Neuronal stem cell (in vitro differentiated cells): ENCODE results near the gene PEF1.

Source experiments
- DNase-seq: peaks from one replicate; pipeline ENCODE4 v3.0.0-alpha.2; 2013; ENCODE audit warnings: low spot score
- H2AFZ ChIP-seq: one replicate; pipeline ENCODE4 v1.6.1; 2013; ENCODE audit warnings: mild to moderate bottlenecking, low read length, inconsistent platforms
- H2AK5ac ChIP-seq: 2 replicates; pipeline ENCODE4 v1.6.1; 2013; ENCODE audit warnings: low read depth, mild to moderate bottlenecking, inconsistent platforms, low read length, moderate library complexity, mixed read lengths
- H2BK120ac ChIP-seq: 2 replicates; pipeline ENCODE4 v1.6.1; 2013; ENCODE audit warnings: low read depth, mild to moderate bottlenecking, inconsistent platforms, low read length, moderate library complexity, mixed read lengths
- H2BK12ac ChIP-seq: one replicate; pipeline ENCODE4 v1.6.1; 2013; ENCODE audit warnings: low read length, inconsistent platforms
- H2BK15ac ChIP-seq: 2 replicates; pipeline ENCODE4 v1.6.1; 2013; ENCODE audit warnings: mild to moderate bottlenecking, low read length, inconsistent platforms, mixed read lengths
- H2BK5ac ChIP-seq: one replicate; pipeline ENCODE4 v1.6.1; 2013; ENCODE audit warnings: inconsistent platforms, mild to moderate bottlenecking, low read length, moderate library complexity
- H3K14ac ChIP-seq: one replicate; pipeline ENCODE4 v1.6.1; 2013; ENCODE audit warnings: low read length, inconsistent platforms
- H3K18ac ChIP-seq: 2 replicates; pipeline ENCODE4 v1.6.1; 2013; ENCODE audit warnings: low read length, inconsistent platforms
- H3K23ac ChIP-seq: 2 replicates; pipeline ENCODE4 v1.6.1; 2013; ENCODE audit warnings: low read depth, mild to moderate bottlenecking, mixed read lengths, low read length, inconsistent platforms; ENCODE audit not compliant: poor library complexity
- H3K27ac ChIP-seq: replicated peaks from 3 replicates; pipeline ENCODE4 v1.5.1; 2013; ENCODE audit warnings: low read length, inconsistent platforms
- H3K27me3 ChIP-seq, 3 experiments: 2 replicates each; pipeline ENCODE4 v1.6.1; 2013; ENCODE audit warnings: low read length in 3 of 3, mild to moderate bottlenecking in 2 of 3, inconsistent platforms in 1 of 3, low read depth in 1 of 3, mixed read lengths in 1 of 3, moderate library complexity in 1 of 3; ENCODE audit not compliant: control insufficient read depth in 3 of 3, insufficient read depth in 3 of 3
- H3K36me3 ChIP-seq, 2 donors: replicated peaks in 1 of 2; 2 replicates each; pipeline ENCODE4 v1.6.1; 2013; ENCODE audit warnings: low read length in 2 of 2; ENCODE audit not compliant: control insufficient read depth in 2 of 2, insufficient read depth in 2 of 2
- H3K4ac ChIP-seq: 2 replicates; pipeline ENCODE4 v1.6.1; 2013; ENCODE audit warnings: inconsistent platforms, mild to moderate bottlenecking, low read length, moderate library complexity
- H3K4me1 ChIP-seq, 2 donors: 1 replicate in 1 of 2; 2 replicates in 1 of 2; pipeline ENCODE4 v1.6.1; 2013; ENCODE audit warnings: low read length in 2 of 2, low read depth in 1 of 2; ENCODE audit not compliant: control insufficient read depth in 2 of 2, insufficient read depth in 1 of 2
- H3K4me2 ChIP-seq: one replicate; pipeline ENCODE4 v1.6.1; 2013; ENCODE audit warnings: mild to moderate bottlenecking, low read length, inconsistent platforms; ENCODE audit not compliant: insufficient read depth, poor library complexity, severe bottlenecking
- H3K4me3 ChIP-seq, 2 donors: 2 replicates each; pipeline ENCODE4 v1.5.1; 2013; ENCODE audit warnings: low read length in 2 of 2, mild to moderate bottlenecking in 2 of 2, inconsistent platforms in 1 of 2, moderate library complexity in 1 of 2
- H3K79me1 ChIP-seq: one replicate; pipeline ENCODE4 v1.6.1; 2013; ENCODE audit warnings: low read depth, mild to moderate bottlenecking, inconsistent platforms, low read length, moderate library complexity
- H3K9ac ChIP-seq: one replicate; pipeline ENCODE4 v1.6.1; 2013; ENCODE audit warnings: mild to moderate bottlenecking, low read depth, low read length, inconsistent platforms; ENCODE audit not compliant: poor library complexity
- H3K9me3 ChIP-seq, 2 donors: replicated peaks in 1 of 2; 2 replicates each; pipeline versions ENCODE3 to v1.6.1; 2013; ENCODE audit warnings: low read length in 2 of 2, mild to moderate bottlenecking in 2 of 2, inconsistent platforms in 1 of 2, low read depth in 1 of 2, mixed read lengths in 1 of 2, moderate library complexity in 1 of 2; ENCODE audit not compliant: control insufficient read depth in 2 of 2, insufficient read depth in 1 of 2
- H4K8ac ChIP-seq: one replicate; pipeline ENCODE4 v1.6.1; 2013; ENCODE audit warnings: low read depth, mild to moderate bottlenecking, inconsistent platforms, low read length, moderate library complexity
- H4K91ac ChIP-seq: one replicate; pipeline ENCODE4 v1.6.1; 2013; ENCODE audit warnings: low read length, low read depth, mild to moderate bottlenecking, inconsistent platforms; ENCODE audit not compliant: poor library complexity
- WGBS, 2 donors: extraction: QIAGEN DNeasy Blood & Tissue Kit; methylation state at CpG; one replicate each; pipeline ENCODE4 v1.1.7; 2013; ENCODE audit warnings: missing lambda C conversion rate in 2 of 2, mixed read lengths in 1 of 2; ENCODE audit not compliant: insufficient read length in 2 of 2, insufficient replicate concordance in 1 of 2; ENCODE audit errors: extremely low coverage in 2 of 2; 5-methylcytosine and 5-hydroxymethylcytosine counted together

Gene PEF1

DNA sequence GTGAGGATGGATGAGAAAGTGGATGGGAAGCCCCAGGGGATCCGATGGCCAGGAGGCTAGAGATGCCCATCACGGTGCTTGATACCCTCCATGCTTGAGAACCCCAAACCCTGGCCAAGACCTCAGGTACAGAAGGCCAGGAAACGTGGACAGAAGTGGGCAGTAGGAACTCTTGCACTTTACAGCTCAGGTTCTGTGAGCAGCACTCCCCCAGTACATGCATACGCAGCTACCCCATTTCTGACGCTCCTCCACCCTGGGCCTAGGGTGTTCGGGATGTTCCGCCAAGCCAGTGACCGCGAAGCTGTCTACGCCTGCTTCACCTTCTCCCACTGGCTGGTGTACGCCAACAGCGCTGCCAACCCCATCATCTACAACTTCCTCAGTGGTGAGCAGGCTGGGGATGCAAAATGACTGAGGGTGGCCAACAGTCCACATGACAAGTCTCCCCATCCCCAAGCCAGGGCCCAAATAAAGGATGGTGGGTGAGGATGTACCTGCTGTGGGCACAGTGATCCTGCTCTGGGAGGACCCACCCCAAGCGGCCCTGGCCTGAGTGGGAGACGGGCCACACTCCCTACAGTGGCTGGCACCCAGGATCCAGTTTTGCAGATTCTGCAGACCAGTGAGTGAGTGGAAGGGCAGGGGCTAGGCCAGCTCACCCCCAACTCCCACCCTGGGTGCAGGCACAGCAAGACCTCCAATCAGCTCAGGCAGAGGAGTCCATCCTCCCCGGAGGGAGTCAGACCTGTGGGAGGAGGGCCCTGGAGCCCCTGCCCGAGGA lies 19.8 kb downstream of the PEF1 start:
- Histone ChIP-seq H3K27ac (no peak overlapping the region), H3K4me3 (no peak overlapping the region), H3K36me3 (peaks cover 6 to 22% of the 10 kb centered on the region in 2 donors), H3K23ac (peak overlapping the region; percentile 9), H3K27me3 (no peaks in the 10 kb centered on the region), H4K91ac (no peak overlapping the region), H3K4ac (no peak overlapping the region), H3K4me2 (no peak overlapping the region), H3K14ac (peak overlapping the region; percentile 12), H4K8ac (no peak overlapping the region), H2BK12ac (peak overlapping the region; percentile 63), H2AK5ac (no peak overlapping the region), H3K9ac (no peak overlapping the region), H2BK5ac (no peak overlapping the region), H2BK15ac (no peak overlapping the region), H3K79me1 (no peaks in the 10 kb centered on the region), H3K9me3 (no peaks in the 10 kb centered on the region), H2AFZ (no peak overlapping the region), H3K4me1 (peaks cover 8 to 14% of the 10 kb centered on the region in 2 donors), H3K18ac (peak overlapping the region; percentile 27), H2BK120ac (no peak overlapping the region)
- DNase-seq: no peak
- no CpG with 5 or more reads among the region's 16 CpGs for WGBS, 2 donors

DNA sequence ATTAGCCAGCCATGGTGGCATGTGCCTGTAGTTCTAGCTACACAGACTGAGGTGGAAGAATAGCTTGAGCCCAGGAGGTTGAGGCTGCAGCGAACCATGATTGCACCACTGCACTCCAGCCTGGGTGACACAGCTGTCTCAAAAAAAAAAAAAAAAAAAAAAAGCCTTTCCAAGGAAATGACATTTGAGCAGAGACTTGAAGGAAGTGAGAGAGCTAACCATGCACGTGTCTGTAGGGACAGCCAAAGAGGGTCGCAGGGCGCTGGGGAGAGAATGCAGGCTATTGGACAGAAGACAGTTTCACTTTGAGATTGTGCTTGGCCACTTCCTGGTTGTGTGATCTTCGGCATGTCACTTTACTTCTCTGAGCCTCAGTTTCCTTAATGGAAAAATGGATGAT lies 20.4 kb downstream of the PEF1 start:
- Histone ChIP-seq H3K27ac (no peak overlapping the region), H2AK5ac (no peak overlapping the region), H2BK15ac (no peak overlapping the region), H3K9ac (no peak overlapping the region), H3K4ac (no peak overlapping the region), H4K91ac (no peak overlapping the region), H3K4me1 (peaks cover 8 to 14% of the 10 kb centered on the region in 2 donors), H3K4me3 (no peak overlapping the region), H2BK120ac (no peak overlapping the region), H3K4me2 (no peak overlapping the region), H2AFZ (no peak overlapping the region), H3K36me3 (peaks cover 5 to 15% of the 10 kb centered on the region in 2 donors), H3K9me3 (no peaks in the 10 kb centered on the region), H4K8ac (no peak overlapping the region), H3K23ac (no peak overlapping the region), H3K14ac (no peak overlapping the region), H2BK5ac (no peak overlapping the region), H3K79me1 (no peaks in the 10 kb centered on the region), H2BK12ac (no peak overlapping the region), H3K18ac (no peak overlapping the region), H3K27me3 (peaks cover 0 to under 1% (median 0%) of the 10 kb centered on the region in 3 experiments)
- WGBS, 2 donors: no CpG with 5 or more reads among the region's 5 CpGs
- DNase-seq: no peak

DNA sequence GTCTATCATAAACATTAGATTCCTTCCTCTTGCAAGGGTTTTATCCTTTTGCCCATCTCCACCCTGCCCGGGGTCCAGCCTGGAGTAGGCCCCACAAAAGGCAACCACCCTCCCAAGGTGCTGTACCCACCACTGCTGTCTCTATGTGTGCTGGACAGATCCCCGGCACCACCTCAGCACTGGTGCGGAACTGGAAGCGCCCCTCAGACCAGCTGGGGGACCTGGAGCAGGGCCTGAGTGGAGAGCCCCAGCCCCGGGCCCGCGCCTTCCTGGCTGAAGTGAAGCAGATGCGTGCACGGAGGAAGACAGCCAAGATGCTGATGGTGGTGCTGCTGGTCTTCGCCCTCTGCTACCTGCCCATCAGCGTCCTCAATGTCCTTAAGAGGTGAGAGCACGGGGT lies 21.3 kb downstream of the PEF1 start:
- H3K79me1 ChIP-seq: no peaks in the 10 kb centered on the region
- H3K4me1 ChIP-seq: peaks cover 8 to 10% of the 10 kb centered on the region in 2 donors
- peaks cover 0 to 9% (median 0%) of the 10 kb centered on the region in 3 experiments for H3K27me3 ChIP-seq
- H3K4me3 ChIP-seq: no peak overlapping the region
- no peak overlapping the region for H2AFZ ChIP-seq
- H3K18ac ChIP-seq: no peak overlapping the region
- H2AK5ac ChIP-seq: peak overlapping the region; percentile 24
- peak overlapping the region; percentile 27 for H3K9ac ChIP-seq
- H3K9me3 ChIP-seq: no peaks in the 10 kb centered on the region
- H2BK15ac ChIP-seq: no peak overlapping the region
- no peak overlapping the region for H2BK120ac ChIP-seq
- no peak overlapping the region for H4K91ac ChIP-seq
- no peak overlapping the region for H2BK5ac ChIP-seq
- no peak overlapping the region for H2BK12ac ChIP-seq
- no peak for DNase-seq
- H3K27ac ChIP-seq: no peak overlapping the region
- peak overlapping the region; percentile 77 for H3K14ac ChIP-seq
- H3K36me3 ChIP-seq: peaks cover 5 to 6% of the 10 kb centered on the region in 2 donors
- WGBS, 2 donors: no CpG with 5 or more reads among the region's 12 CpGs
- H3K23ac ChIP-seq: no peak overlapping the region
- no peak overlapping the region for H4K8ac ChIP-seq
- H3K4me2 ChIP-seq: no peak overlapping the region
- H3K4ac ChIP-seq: no peak overlapping the region

DNA sequence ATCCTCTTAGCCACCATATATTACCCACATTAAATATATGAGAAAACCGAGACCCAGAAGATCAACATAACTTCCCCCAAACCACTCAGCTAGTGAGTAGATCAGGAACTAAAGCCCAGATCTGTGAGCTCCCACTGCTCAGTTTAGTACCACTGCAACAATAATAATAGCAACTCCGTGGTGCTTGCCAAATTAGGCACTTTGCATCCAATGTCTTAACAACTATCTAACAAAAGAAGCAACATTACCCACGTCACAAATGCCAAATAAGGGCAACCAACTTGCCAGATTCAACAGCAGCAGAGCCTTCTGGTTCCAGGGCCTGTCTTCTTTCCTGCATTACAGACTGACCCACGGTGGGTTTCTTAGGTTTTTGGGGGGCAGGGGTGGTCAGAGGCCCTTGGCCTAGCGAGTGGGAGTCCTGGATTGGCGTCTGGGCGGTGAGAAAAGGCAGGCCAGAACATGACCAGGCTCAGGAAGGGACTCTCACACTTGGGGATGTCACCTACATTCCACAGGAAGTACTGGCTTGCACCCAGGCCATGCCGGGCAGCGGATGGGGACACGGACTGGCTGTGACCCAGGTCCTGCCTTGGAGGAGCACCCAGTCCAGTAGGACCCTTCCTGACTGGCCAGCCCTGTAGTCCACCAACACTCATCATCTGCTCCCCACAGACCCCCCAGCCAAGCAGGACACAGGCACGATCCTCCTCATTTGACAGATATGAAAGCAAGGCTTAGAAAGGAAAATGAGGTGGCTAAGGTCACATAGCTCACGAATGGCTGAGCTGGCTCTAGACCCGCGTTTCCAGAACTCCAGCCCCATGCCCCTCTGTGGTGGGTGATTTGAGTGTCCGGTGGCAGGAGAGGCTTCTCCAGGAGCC lies 22.6 kb downstream of the PEF1 start:
- no peak overlapping the region for H3K4me2 ChIP-seq
- peak overlapping the region; percentile 39 for H3K18ac ChIP-seq
- peaks cover 0 to under 1% of the 10 kb centered on the region in 2 donors for H3K36me3 ChIP-seq
- no peak overlapping the region for H3K27ac ChIP-seq
- H3K4me3 ChIP-seq: no peak overlapping the region
- no peaks in the 10 kb centered on the region for H3K79me1 ChIP-seq
- no peaks in the 10 kb centered on the region for H3K9me3 ChIP-seq
- no peak overlapping the region for H3K23ac ChIP-seq
- no peak overlapping the region for H3K4ac ChIP-seq
- DNase-seq: no peak
- no peak overlapping the region for H2AFZ ChIP-seq
- peaks cover 0 to 17% (median 7%) of the 10 kb centered on the region in 3 experiments for H3K27me3 ChIP-seq
- peak overlapping the region; percentile 27 for H3K9ac ChIP-seq
- no peak overlapping the region for H2BK12ac ChIP-seq
- peaks cover 8% of the 10 kb centered on the region in 2 donors for H3K4me1 ChIP-seq
- H4K8ac ChIP-seq: no peak overlapping the region
- H2BK5ac ChIP-seq: no peak overlapping the region
- H2BK120ac ChIP-seq: no peak overlapping the region
- no peak overlapping the region for H4K91ac ChIP-seq
- H2BK15ac ChIP-seq: peak overlapping the region; percentile 69
- no CpG with 5 or more reads among the region's 15 CpGs for WGBS, 2 donors
- H2AK5ac ChIP-seq: no peak overlapping the region
- no peak overlapping the region for H3K14ac ChIP-seq
